Measurements from ENCODE around the gene CIAO1. TPM values are rescaled to one million over a fixed set of nuclear protein-coding genes. Genes with fewer than 3 reads are reported as not detected.

CIAO1 gene
- total RNA-seq, 1 donor = 126 TPM

DNA sequence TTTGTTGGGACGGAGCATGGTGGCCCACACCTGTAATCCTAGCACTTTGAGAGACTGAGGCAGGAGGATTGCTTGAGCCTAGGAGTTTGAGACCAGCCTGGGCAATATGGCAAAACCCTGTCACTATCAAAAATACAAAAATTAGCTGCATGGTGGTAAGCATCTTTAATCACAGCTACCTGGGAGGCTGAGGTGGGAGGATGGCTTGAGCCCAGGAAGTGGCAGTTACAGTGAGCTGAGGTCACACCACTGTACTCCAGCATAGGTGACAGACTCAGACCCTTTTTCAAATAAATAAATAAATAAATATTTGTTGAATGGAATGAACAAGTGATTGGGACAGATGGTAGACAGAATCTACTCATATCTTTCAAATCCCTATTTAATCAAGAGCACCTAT lies 53.4 kb downstream of the CIAO1 start:
- DNase-seq (ENCODE audit: insufficient read length, low spot score, missing footprints) = no peak
- Histone ChIP-seq H3K4me1 (ENCODE audit: insufficient read depth, low read length) (peaks cover 27% of the 10 kb centered on the region), H4K20me1 (ENCODE audit: insufficient read depth, low read length) (no peaks in the 10 kb centered on the region), H3K9me3 (ENCODE audit: low read depth, low read length) (no peaks in the 10 kb centered on the region), H3K27ac (ENCODE audit: low read depth, low read length) (no peak overlapping the region), H3K79me2 (ENCODE audit: insufficient read depth, low read length) (no peaks in the 10 kb centered on the region), H3K4me3 (ENCODE audit: insufficient read depth, low read length) (no peak overlapping the region), H3K36me3 (ENCODE audit: insufficient read depth, low read length) (no peaks in the 10 kb centered on the region), H3K4me2 (ENCODE audit: insufficient read depth, low read length) (no peak overlapping the region), H2AFZ (ENCODE audit: low read length) (no peak overlapping the region), H3K27me3 (ENCODE audit: insufficient read depth, low read length) (peaks cover 38% of the 10 kb centered on the region)
- TF ChIP-seq, protein P1, sequence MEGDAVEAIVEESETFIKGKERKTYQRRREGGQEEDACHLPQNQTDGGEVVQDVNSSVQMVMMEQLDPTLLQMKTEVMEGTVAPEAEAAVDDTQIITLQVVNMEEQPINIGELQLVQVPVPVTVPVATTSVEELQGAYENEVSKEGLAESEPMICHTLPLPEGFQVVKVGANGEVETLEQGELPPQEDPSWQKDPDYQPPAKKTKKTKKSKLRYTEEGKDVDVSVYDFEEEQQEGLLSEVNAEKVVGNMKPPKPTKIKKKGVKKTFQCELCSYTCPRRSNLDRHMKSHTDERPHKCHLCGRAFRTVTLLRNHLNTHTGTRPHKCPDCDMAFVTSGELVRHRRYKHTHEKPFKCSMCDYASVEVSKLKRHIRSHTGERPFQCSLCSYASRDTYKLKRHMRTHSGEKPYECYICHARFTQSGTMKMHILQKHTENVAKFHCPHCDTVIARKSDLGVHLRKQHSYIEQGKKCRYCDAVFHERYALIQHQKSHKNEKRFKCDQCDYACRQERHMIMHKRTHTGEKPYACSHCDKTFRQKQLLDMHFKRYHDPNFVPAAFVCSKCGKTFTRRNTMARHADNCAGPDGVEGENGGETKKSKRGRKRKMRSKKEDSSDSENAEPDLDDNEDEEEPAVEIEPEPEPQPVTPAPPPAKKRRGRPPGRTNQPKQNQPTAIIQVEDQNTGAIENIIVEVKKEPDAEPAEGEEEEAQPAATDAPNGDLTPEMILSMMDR (IDR thresholded peaks at IDR 0.05; ENCODE audit: extremely low read depth, low read depth, low read length) = no peak

DNA sequence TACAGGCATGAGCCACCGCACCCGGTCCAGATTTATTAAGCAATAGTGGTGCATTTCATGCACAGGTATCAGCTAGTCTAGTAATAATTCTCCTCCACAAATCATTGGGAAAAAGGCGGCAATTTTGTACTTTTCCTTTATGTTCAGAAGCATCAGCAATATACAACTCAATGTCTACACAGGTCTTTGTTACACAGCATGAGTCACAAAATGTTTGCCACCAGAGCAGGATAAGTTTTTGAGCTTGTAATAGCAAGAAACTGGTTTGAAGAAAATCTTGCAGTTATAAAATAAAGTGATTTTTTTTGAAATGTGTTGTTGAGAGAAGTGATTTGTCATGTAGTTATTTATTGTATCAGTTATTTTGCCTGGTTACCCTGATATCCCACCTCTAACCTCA lies 54.3 kb downstream of the CIAO1 start:
- Histone ChIP-seq H3K79me2 (ENCODE audit: insufficient read depth, low read length) (no peaks in the 10 kb centered on the region), H3K27ac (ENCODE audit: low read depth, low read length) (no peak overlapping the region), H3K36me3 (ENCODE audit: insufficient read depth, low read length) (no peaks in the 10 kb centered on the region), H2AFZ (ENCODE audit: low read length) (no peak overlapping the region), H3K4me1 (ENCODE audit: insufficient read depth, low read length) (peaks cover 21% of the 10 kb centered on the region), H3K9me3 (ENCODE audit: low read depth, low read length) (no peaks in the 10 kb centered on the region), H3K4me3 (ENCODE audit: insufficient read depth, low read length) (no peak overlapping the region), H3K4me2 (ENCODE audit: insufficient read depth, low read length) (peak overlapping the region; percentile 98), H4K20me1 (ENCODE audit: insufficient read depth, low read length) (no peaks in the 10 kb centered on the region), H3K27me3 (ENCODE audit: insufficient read depth, low read length) (peaks cover 38% of the 10 kb centered on the region)
- TF ChIP-seq, protein P1 (IDR thresholded peaks at IDR 0.05; ENCODE audit: extremely low read depth, low read depth, low read length) = no peak
- peak; percentile 25 for DNase-seq (ENCODE audit: insufficient read length, low spot score, missing footprints)

DNA sequence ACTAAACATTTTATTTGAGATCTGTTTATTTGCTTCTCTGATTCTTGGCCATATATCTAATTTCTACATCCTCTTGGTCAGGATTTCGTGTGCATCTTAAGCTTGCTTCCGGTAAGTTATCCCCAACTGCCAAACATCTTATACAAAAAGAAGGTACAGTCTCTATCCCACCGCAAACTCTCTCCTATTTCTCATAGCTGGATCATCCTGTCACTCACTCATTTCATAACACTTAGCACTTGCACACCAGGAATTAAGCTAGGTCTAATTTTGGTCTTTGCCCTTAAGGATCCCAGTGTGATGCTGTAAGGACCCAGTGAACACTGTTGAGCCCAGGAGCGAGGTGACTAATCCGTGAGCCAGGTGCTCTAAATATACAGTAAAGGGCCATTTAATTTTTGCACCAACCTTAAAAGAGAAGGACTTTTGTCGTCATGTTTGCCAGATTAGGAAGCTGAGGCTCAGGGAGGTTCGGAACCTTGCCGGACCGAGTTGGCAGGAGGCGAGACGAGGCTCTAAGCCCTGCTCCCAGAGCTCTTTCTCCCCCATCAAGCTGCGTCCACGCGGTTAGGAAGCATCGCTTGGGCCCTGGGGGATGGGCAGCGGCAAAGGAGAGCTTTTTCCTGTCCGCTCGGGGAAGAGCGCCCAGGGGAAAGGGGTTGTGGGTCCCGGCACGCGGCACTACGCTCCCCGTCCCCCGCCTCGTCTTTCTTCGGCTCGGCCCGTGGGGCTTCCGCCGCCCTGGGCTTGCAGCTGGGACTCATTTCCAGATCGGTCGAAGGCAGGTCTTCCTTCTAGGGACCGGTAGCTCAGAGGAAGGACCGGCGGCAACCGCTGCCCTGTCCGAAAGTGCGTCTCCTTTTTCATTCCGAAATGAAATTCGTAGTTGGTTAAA lies 55.0 kb downstream of the CIAO1 start:
- peak overlapping the region; percentile 98 for H3K4me2 ChIP-seq (ENCODE audit: insufficient read depth, low read length)
- H3K79me2 ChIP-seq (ENCODE audit: insufficient read depth, low read length) = no peaks in the 10 kb centered on the region
- peak overlapping the region; percentile 91 for H2AFZ ChIP-seq (ENCODE audit: low read length)
- DNase-seq (ENCODE audit: insufficient read length, low spot score, missing footprints) = peak; percentile 56
- no peak overlapping the region for H3K27ac ChIP-seq (ENCODE audit: low read depth, low read length)
- TF ChIP-seq, protein P1 (IDR thresholded peaks at IDR 0.05; ENCODE audit: extremely low read depth, low read depth, low read length) = no peak
- peak overlapping the region; percentile 76 for H3K4me3 ChIP-seq (ENCODE audit: insufficient read depth, low read length)
- H4K20me1 ChIP-seq (ENCODE audit: insufficient read depth, low read length) = no peaks in the 10 kb centered on the region
- no peaks in the 10 kb centered on the region for H3K36me3 ChIP-seq (ENCODE audit: insufficient read depth, low read length)
- H3K4me1 ChIP-seq (ENCODE audit: insufficient read depth, low read length) = peaks cover 14% of the 10 kb centered on the region
- peaks cover 38% of the 10 kb centered on the region for H3K27me3 ChIP-seq (ENCODE audit: insufficient read depth, low read length)
- no peaks in the 10 kb centered on the region for H3K9me3 ChIP-seq (ENCODE audit: low read depth, low read length)

Other genes starting within 250 kb of the CIAO1 start
- gene GPAT2, start 231.3 kb upstream of the CIAO1 start, total RNA-seq = 2.2 and 9.4 TPM in 2 replicates
- under 0.01 TPM in 1 of 2 replicates, not detected in the other for gene ADRA2B, start 149.7 kb upstream of the CIAO1 start, total RNA-seq
- not detected in 2 replicates for gene ASTL, start 127.7 kb upstream of the CIAO1 start, total RNA-seq
- 2.7 and 3.3 TPM in 2 replicates for gene DUSP2, start 120.8 kb upstream of the CIAO1 start, total RNA-seq
- gene STARD7, start 57.4 kb upstream of the CIAO1 start, total RNA-seq = 139 and 163 TPM in 2 replicates
- 55.0 and 56.0 TPM in 2 replicates for gene TMEM127, start 228 bp upstream of the CIAO1 start, total RNA-seq
- 42.7 and 44.2 TPM in 2 replicates for gene SNRNP200, start 39.3 kb downstream of the CIAO1 start, total RNA-seq
- gene ITPRIPL1, start 59.1 kb downstream of the CIAO1 start, total RNA-seq = 1.4 and 1.8 TPM in 2 replicates
- gene NCAPH, start 69.5 kb downstream of the CIAO1 start, total RNA-seq = 1.1 and 2.4 TPM in 2 replicates
- 0.29 TPM in 1 of 2 replicates, not detected in the other for gene NEURL3, start 239.1 kb downstream of the CIAO1 start, total RNA-seq

Data from osteoblast (primary cell).